Mammary epithelial cell (primary cell): ENCODE results near the gene ITGB3BP.

Experiments
- EZH2 ChIP-seq: IDR thresholded peaks from 2 replicates; pipeline ENCODE4 v1.6.1; 2012; ENCODE audit warnings: low read length, inconsistent platforms, borderline replicate concordance
- TF ChIP-seq, protein P1 (sequence below), 2 donors: IDR thresholded peaks in 1 of 2; conservative IDR thresholded peaks in 1 of 2; 2 replicates each; pipeline ENCODE4 v1.5.1; 2011 to 2012; ENCODE audit warnings: inconsistent platforms in 2 of 2, low read length in 2 of 2, mild to moderate bottlenecking in 2 of 2, control low read depth in 1 of 2, low read depth in 1 of 2; ENCODE audit not compliant: insufficient read depth in 1 of 2; ENCODE audit errors: extremely low read depth in 1 of 2

DNA sequence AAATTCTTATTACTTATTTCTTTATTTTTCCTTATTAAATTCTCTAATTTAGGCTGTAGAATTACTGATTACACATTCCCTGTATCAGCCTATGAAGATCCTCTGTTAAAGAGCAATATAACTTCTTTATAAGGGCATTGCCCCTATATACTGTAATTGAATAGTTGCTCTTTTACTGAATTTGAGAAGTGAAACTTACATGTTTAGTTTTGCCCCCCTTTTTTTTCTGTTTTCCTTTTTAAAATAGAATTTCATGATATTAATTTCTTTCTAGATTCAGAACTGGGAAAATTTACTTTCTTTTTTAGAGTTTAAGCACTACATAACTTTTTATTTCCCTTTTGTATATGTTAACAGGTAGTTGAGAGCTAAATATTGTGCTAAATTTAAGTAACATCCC lies 40.7 kb upstream of the ITGB3BP start:
- TF ChIP-seq, protein P1, sequence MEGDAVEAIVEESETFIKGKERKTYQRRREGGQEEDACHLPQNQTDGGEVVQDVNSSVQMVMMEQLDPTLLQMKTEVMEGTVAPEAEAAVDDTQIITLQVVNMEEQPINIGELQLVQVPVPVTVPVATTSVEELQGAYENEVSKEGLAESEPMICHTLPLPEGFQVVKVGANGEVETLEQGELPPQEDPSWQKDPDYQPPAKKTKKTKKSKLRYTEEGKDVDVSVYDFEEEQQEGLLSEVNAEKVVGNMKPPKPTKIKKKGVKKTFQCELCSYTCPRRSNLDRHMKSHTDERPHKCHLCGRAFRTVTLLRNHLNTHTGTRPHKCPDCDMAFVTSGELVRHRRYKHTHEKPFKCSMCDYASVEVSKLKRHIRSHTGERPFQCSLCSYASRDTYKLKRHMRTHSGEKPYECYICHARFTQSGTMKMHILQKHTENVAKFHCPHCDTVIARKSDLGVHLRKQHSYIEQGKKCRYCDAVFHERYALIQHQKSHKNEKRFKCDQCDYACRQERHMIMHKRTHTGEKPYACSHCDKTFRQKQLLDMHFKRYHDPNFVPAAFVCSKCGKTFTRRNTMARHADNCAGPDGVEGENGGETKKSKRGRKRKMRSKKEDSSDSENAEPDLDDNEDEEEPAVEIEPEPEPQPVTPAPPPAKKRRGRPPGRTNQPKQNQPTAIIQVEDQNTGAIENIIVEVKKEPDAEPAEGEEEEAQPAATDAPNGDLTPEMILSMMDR (conservative IDR thresholded peaks at IDR 0.05 in 1 of 2, IDR thresholded peaks at IDR 0.05 in 1 of 2; ENCODE audit: extremely low read depth in 1 of 2, insufficient read depth in 1 of 2, low read depth in 1 of 2, low read length in 2 of 2), result no peak
- no peak for TF ChIP-seq EZH2
